Heart right ventricle (tissue), 16 donors: ENCODE data around the gene EEA1. TPM values are rescaled to one million over a fixed set of nuclear protein-coding genes. Genes with fewer than 3 reads are reported as not detected.

Source experiments
- ATAC-seq, 8 donors: fragments of 200-7000 bp; cut with Tn5 transposase; one replicate each; pipeline ENCODE4 v1.9.1; 2020; ENCODE audit warnings: mild to moderate bottlenecking in 8 of 8, moderate library complexity in 8 of 8, moderate number of reproducible peaks in 1 of 8
- DNase-seq, 2 donors: peaks; one replicate each; pipeline ENCODE4 v3.0.0-alpha.2; 2020
- H3K27ac ChIP-seq, 10 donors: fragments of 200-600 bp; sonication (generic) in 2 of 10; one replicate each; pipeline versions ENCODE4 v1.5.0 to v1.8.0; 2020 to 2022; ENCODE audit warnings: mild to moderate bottlenecking in 3 of 10
- H3K27me3 ChIP-seq, 7 donors: fragments of 200-600 bp; one replicate each; pipeline ENCODE4 v1.8.0; 2021 to 2022; ENCODE audit warnings: mild to moderate bottlenecking in 2 of 7
- H3K36me3 ChIP-seq, 9 donors: fragments of 200-600 bp; sonication (generic) in 1 of 9; one replicate each; pipeline versions ENCODE4 v1.5.0 to v1.8.0; 2020 to 2022; ENCODE audit warnings: mild to moderate bottlenecking in 2 of 9
- H3K4me1 ChIP-seq, 9 donors: fragments of 200-600 bp; sonication (generic) in 1 of 9; one replicate each; pipeline versions ENCODE4 v1.5.0 to v1.8.0; 2020 to 2022; ENCODE audit warnings: mild to moderate bottlenecking in 4 of 9
- H3K4me3 ChIP-seq, 10 donors: fragments of 200-600 bp; sonication (generic) in 2 of 10; one replicate each; pipeline versions ENCODE4 v1.5.0 to v1.8.0; 2020 to 2022; ENCODE audit warnings: mild to moderate bottlenecking in 7 of 10, moderate library complexity in 2 of 10
- H3K9me3 ChIP-seq, 11 donors: fragments of 200-600 bp in 10 of 11; sonication (generic) in 2 of 11; one replicate each; pipeline versions ENCODE4 v1.5.0 to v1.8.0; 2013 to 2022; ENCODE audit warnings: mild to moderate bottlenecking in 2 of 11, control low read depth in 1 of 11, moderate library complexity in 1 of 11
- CTCF ChIP-seq, 9 donors: fragments of 200-600 bp; sonication (generic) in 2 of 9; IDR thresholded peaks; one replicate each; pipeline versions ENCODE4 v1.5.0 to v1.8.0; 2021 to 2022; ENCODE audit warnings: antibody characterized with exemption in 9 of 9, mild to moderate bottlenecking in 5 of 9, moderate library complexity in 1 of 9
- WGBS, 2 donors: extraction: QIAGEN DNeasy Blood & Tissue Kit; methylation state at CpG; one replicate each; pipeline ENCODE4 v1.1.7; 2013; ENCODE audit warnings: inconsistent platforms in 1 of 2; 5-methylcytosine and 5-hydroxymethylcytosine counted together
- intact Hi-C, 10 donors: fragments of 100-400 bp; cut with DNase I; formaldehyde crosslinking; loops; one replicate each; pipeline versions ENCODE4 v1.11.1 to v1.14.2; 2022
- polyA plus RNA-seq, 2 donors: library from polyadenylated mRNA; stranded (reverse); fragments of 200-250 nt; gene quantifications; one replicate each; pipeline ENCODE4 v1.2.3, GENCODE V29; 2013
- total RNA-seq, 10 donors: library from RNA; stranded (reverse); fragmentation: NEBNext Ultra II Directional in 3 of 10; extraction: Animal tissue kit (Norgen Biotek cat#: 25700) in 3 of 10; gene quantifications; one replicate each; pipeline versions ENCODE4 v1.2.1 to v1.2.4, GENCODE V29; 2021 to 2023
- donor health status: Arrhythmogenic right ventricular cardiomyopathy.
- donor health status: ischemic (EF 13 %, LVEDD 7.1; RV severe dilation, severe dysfunction).
- donor health status: healthy with polysubstance abuse.
- donor health status: DM: no; HTN: yes; CAD: no.
- donor health status: DM: no; HTN: no; CAD: no.
- donor health status: ischemic (EF 25% LVEDD 6.9; RV normal size, moderate dysfunction).
- donor health status: ischemic (EF 25% LVEDD 5.7; RV mildly dilated, moderate dysfunction).
- donor health status: healthy.
- donor health status: DM: yes; HTN: yes; CAD: no.
- donor health status: Ischemic cardiomyopathy.
- donor health status: ischemic (EF 35%, LVEDD 5.7; RV mildly dilated, moderate dysfunction).
- donor health status: nonischemic (EF 11% LVEDD 7.7; RV severe dilation, severe dysfunction).
- donor health status: DM: yes; HTN: yes; CAD: no.
- donor health status: PGD.
- donor health status: ischemic (EF 29% LVEDD 5.4; RV normal size, mild dysfunction).
- donor health status: nonischemic (EF 23%, LVEDD 6.1; RV moderate dilation, normal function).

Gene EEA1
- total and polyA plus RNA-seq, 12 donors: 2.6 to 41.6 (median 30.5) TPM

DNA sequence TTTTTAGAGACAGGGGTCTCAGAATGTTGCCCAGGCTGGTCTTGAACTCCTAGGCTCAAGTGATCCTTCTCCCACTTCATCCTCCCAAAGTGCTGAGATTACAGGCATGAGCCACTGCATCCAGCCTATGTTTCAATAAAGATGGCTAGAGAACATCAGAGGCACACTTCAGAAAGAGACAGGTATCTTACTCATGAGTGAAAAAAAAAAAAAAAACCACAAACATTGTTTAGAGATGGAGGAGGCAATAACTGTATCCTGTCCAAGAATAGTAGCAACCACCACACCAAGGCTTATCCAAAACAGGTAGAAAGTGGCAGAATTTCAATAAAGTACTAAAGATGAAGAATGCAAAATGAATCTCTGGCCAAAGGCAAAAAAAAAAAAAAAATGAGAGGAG, 30.3 kb downstream of the EEA1 start:
- no peak for TF ChIP-seq CTCF (IDR thresholded peaks at IDR 0.05)
- no peak for DNase-seq
- Histone ChIP-seq H3K9me3 (no peaks in the 10 kb centered on the region), H3K27ac (peak overlapping the region in 9 of 10 donors; percentile 53 to 86 (median 83)), H3K4me3 (no peak overlapping the region), H3K4me1 (peaks cover 0 to 46% (median 34%) of the 10 kb centered on the region in 9 donors), H3K27me3 (no peaks in the 10 kb centered on the region), H3K36me3 (peaks cover 0 to 8% (median 0%) of the 10 kb centered on the region in 9 donors)
- intact Hi-C loops: loop anchor here in 1 of 10 donors (2.0 kb wide), 1 partner anchor 78 kb away; no protein-coding TSS in a partner anchor
- ATAC-seq: peak in 1 of 8 donors; percentile 24

- Histone ChIP-seq H3K36me3 (peaks cover 0 to 8% (median 0%) of the 10 kb centered on the region in 9 donors), H3K4me3 (no peak overlapping the region), H3K27me3 (no peaks in the 10 kb centered on the region), H3K27ac (peak overlapping the region in 7 of 10 donors; percentile 22 to 86 (median 83)), H3K4me1 (peaks cover 0 to 46% (median 40%) of the 10 kb centered on the region in 9 donors), H3K9me3 (no peaks in the 10 kb centered on the region)
- WGBS, 2 donors: 97 to 99% methylated on average over 5 of the region's 5 CpGs
- TF ChIP-seq CTCF (IDR thresholded peaks at IDR 0.05): no peak
- intact Hi-C loops: loop anchor here in 1 of 10 donors (2.0 kb wide), 1 partner anchor 79 kb away; no protein-coding TSS in a partner anchor
- no peak for ATAC-seq
- no peak for DNase-seq
Measured at GRCh38 chr12:92897844-92898243, 31.3 kb downstream of the EEA1 start.

- Histone ChIP-seq H3K4me1 (peaks cover 0 to 15% (median 0%) of the 10 kb centered on the region in 9 donors), H3K9me3 (no peaks in the 10 kb centered on the region), H3K27me3 (no peaks in the 10 kb centered on the region), H3K36me3 (peaks cover 0 to 47% (median 8%) of the 10 kb centered on the region in 9 donors), H3K4me3 (no peak overlapping the region), H3K27ac (no peak overlapping the region)
- DNase-seq (no peak), ATAC-seq (no peak)
- intact Hi-C loops: no loop called here
- no peak for TF ChIP-seq CTCF (IDR thresholded peaks at IDR 0.05)
- 90 to 91% methylated on average over 3 of the region's 3 CpGs for WGBS, 2 donors
Measured at GRCh38 chr12:92890601-92891106, 38.4 kb downstream of the EEA1 start.

GRCh38 chr12:92886131-92886530, 43.0 kb downstream of the EEA1 start:
- H3K36me3 ChIP-seq: peaks cover 0 to 81% (median 8%) of the 10 kb centered on the region in 9 donors
- no peak for ATAC-seq
- no peak for TF ChIP-seq CTCF (IDR thresholded peaks at IDR 0.05)
- H3K4me3 ChIP-seq: no peak overlapping the region
- no peak for DNase-seq
- intact Hi-C loops: no loop called here
- H3K4me1 ChIP-seq: no peaks in the 10 kb centered on the region
- 71% methylated on average over 1 of the region's 2 CpGs; no CpG with 5 or more reads in 1 of the 2 donors for WGBS, 2 donors
- H3K9me3 ChIP-seq: no peaks in the 10 kb centered on the region
- H3K27ac ChIP-seq: no peak overlapping the region
- no peaks in the 10 kb centered on the region for H3K27me3 ChIP-seq
